GM12801 (cell line): ENCODE measurements around the gene AFF3.

ENCODE experiments used
- TF ChIP-seq, protein P1 (sequence below): IDR thresholded peaks from one replicate; pipeline ENCODE4 v1.5.1; 2011; ENCODE audit warnings: control low read depth; ENCODE audit not compliant: insufficient read length; ENCODE audit errors: extremely low read depth

Gene AFF3

DNA sequence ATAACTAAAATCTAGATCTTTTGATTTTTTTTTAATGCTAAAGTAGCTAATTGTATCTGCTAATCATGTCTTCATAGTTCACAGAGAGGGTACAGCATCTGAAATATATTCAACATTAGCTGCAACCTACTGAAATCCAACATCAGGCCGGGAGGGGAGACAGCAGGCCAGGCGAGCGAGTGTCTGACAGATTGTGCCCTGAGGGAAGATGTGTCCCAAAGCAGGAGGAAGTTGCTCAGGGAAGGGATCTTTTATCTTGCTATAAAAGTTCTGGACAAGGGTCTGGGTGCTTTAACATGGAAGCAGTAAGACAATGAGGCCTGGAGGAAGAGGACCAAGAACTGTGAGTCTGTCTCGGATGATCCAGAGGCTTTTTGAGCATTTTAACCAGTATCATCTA is 274.1 kb downstream of the AFF3 start:
- TF ChIP-seq, protein P1, sequence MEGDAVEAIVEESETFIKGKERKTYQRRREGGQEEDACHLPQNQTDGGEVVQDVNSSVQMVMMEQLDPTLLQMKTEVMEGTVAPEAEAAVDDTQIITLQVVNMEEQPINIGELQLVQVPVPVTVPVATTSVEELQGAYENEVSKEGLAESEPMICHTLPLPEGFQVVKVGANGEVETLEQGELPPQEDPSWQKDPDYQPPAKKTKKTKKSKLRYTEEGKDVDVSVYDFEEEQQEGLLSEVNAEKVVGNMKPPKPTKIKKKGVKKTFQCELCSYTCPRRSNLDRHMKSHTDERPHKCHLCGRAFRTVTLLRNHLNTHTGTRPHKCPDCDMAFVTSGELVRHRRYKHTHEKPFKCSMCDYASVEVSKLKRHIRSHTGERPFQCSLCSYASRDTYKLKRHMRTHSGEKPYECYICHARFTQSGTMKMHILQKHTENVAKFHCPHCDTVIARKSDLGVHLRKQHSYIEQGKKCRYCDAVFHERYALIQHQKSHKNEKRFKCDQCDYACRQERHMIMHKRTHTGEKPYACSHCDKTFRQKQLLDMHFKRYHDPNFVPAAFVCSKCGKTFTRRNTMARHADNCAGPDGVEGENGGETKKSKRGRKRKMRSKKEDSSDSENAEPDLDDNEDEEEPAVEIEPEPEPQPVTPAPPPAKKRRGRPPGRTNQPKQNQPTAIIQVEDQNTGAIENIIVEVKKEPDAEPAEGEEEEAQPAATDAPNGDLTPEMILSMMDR, result no peak

DNA sequence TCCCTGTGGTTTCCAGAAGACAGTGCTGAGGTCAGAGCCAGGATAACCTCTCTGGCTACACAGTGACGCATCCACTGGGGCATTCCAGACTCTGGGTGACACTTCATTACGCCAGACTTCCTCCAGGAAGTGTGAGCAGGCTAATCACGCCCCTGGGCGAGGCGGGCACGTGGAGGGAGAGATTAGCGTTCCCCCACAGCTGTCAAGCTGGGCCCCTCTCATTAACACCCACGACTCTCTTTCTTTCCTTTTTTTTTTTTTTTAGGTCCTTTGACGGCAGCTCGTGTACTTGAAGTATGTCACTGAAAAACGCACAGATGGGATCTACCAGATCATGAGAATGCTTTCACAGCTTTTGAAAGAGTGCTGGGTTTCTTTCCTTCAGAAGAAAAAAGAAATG is 274.6 kb downstream of the AFF3 start:
- TF ChIP-seq, protein P1, result no peak

DNA sequence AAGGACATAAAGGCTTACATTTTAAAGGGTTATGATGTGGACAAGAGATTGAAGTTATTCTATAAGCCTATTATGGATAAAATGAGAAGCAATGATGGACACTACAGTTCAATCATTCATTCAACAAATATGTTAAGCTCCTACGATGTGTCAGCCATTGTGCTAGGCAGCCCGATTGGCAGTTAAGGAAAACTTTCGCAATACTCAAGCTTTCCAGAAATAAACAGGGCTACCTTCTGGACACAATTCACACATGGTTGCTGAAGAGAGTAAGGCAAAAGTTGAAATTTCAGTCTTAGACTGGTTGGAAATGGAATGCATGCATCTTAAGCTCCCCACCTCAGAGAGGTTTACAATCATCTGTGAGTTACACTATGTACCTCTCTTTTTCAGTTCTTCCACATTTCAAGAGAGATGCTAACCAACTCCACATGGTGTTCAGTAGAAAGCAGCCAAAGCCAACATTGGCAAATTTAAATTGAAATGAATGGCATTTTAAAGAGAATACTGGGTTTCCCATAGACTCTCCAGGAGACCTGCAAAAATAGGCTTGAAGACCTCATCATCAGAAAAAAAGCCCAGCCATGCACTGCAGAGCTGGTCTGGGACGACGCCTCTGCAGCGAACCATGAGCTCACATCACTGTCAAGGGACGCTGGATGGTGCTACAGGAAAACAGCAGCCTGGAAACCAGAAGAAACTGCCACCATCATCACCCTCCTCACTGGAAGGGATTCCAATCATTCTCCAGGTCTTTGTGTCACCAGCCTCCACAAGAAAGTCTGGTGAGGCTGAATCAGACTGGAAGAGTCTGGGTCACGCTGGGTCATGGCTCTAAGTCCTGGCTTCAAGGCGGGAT is 276.3 kb downstream of the AFF3 start:
- TF ChIP-seq, protein P1, result no peak

DNA sequence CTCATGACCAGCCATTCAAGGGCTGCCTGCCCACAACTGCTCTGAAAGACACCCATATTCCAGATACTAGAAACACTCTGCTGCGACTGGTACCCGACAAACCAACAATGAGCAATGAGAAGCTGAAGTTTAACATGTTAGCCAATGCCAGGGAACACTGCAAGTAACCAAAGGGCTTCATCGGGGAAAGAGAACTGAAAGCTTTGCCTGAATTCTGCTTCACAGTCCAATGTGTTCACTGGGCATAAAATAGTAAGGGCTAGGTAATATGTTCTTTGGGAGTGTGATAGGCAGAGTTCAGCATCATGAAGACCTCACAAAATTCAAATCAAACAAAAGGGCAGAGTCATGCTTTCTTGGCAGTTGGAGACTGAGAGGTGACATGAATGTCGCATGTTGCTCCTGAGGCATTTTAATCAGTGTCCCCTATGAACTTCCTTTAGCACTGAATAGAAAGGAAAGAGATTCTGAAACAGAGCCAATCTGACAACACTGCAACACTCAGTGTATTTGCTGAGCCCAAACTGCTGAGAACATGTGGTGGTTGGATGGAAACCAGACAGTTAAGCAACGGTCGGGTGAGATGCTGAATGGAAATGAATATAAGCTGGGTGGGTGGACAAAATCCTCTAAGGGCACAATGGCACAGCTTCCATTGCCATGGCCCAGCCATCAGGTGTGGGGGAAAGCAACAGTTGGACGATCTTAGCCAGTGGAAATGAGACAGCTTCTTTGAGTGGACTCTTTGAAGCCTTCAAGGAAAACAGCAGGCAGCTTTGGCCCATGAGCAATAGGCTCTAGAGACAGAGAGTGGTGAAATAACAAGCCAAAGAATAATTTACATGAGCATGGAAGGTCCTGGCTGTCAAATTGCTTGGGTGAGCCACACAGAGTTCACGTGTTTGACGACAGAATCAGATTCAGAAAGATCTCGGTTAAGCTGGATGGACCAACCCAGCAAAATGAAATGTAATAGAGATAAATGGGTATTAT is 277.5 kb downstream of the AFF3 start:
- TF ChIP-seq, protein P1, result no peak

DNA sequence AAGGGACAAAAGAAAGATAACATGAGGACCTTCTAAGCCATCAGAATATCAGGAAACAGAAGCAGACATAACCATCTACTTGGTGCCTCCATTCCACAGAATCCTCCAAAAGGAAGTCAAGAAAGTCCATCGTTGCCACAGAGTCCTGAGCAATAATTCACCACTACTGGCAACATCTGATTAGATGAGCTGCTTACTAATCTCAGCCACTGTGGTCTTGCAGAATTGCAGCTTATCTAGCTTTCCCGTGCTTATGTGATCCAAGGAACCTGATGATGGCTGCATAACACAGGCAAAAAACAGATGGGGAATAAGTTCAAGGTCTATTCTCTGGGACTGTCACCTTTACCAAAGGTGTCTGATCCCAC is 278.5 kb downstream of the AFF3 start:
- TF ChIP-seq, protein P1, result no peak

DNA sequence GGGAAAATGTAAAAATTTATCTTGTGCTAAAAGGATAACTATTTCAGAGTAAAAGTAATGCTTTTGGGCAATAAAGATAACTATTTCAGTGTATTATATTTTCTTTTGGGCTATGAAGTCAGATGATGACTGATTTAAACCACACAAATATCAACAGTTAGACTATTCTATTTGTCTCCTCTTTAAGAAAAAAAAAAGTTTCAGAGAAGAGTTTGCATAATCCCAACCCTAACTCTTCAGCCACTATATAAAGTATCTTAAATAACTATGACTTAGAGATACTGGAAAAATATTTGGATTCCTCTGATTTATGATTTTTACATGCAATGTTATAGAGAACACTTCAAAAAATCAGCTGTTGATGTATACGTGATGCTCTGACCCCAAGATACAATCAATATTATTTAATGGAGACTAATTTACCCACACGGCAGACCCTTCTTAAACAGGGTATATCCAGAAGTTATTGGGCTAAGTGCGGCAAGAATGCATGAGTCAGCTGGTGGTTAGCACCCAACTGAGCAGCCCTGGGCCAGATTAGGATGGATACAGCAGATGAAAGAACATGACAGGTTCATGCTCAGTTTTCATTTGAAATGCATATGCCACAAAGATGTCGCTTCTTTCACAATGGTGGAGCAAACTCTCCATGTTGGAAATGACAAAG is 279.0 kb downstream of the AFF3 start:
- TF ChIP-seq, protein P1, result no peak

DNA sequence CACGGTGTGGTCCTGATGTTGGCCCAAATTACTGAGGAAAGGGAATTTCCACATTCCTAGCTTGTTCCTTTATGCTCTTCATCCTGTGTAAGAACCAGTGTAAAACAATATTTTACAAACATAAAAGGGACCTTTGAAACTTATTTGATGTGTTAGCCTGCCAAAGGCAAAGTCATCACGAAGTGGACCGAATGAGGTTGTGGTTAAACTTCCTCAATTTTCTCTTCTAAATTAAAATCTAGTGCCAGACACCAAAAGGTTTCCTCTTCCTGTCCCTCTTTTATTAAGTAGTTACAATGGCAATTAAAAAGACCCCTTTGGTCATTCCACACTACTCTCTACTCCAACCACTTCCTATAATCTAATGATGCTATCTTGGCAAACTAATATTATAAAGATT is 279.8 kb downstream of the AFF3 start:
- TF ChIP-seq, protein P1, result no peak
